Mucosa of rectum (tissue), 2 donors: ENCODE data around the gene SMOC1.

ENCODE experiments used
- H3K27ac ChIP-seq, 2 donors: one replicate each; pipeline ENCODE4 v1.7.0; 2013; ENCODE audit warnings: inconsistent platforms in 2 of 2, low read depth in 2 of 2, low read length in 2 of 2
- H3K27me3 ChIP-seq, 2 donors: one replicate each; pipeline ENCODE4 v1.7.0; 2013; ENCODE audit warnings: low read length in 2 of 2; ENCODE audit not compliant: control insufficient read depth in 2 of 2, insufficient read depth in 2 of 2
- H3K36me3 ChIP-seq, 2 donors: one replicate each; pipeline ENCODE4 v1.7.0; 2013; ENCODE audit warnings: low read length in 2 of 2; ENCODE audit not compliant: control insufficient read depth in 2 of 2, insufficient read depth in 2 of 2
- H3K4me1 ChIP-seq, 2 donors: one replicate each; pipeline ENCODE4 v1.7.0; 2013; ENCODE audit warnings: low read length in 2 of 2, mild to moderate bottlenecking in 1 of 2; ENCODE audit not compliant: control insufficient read depth in 2 of 2, insufficient read depth in 2 of 2
- H3K4me3 ChIP-seq, 2 donors: one replicate each; pipeline ENCODE4 v1.7.0; 2013; ENCODE audit warnings: low read length in 2 of 2
- H3K9ac ChIP-seq, 2 donors: one replicate each; pipeline ENCODE4 v1.7.0; 2013; ENCODE audit warnings: low read length in 2 of 2, low read depth in 1 of 2, mild to moderate bottlenecking in 1 of 2
- H3K9me3 ChIP-seq, 2 donors: one replicate each; pipeline ENCODE4 v1.7.0; 2013; ENCODE audit warnings: low read length in 2 of 2; ENCODE audit not compliant: control insufficient read depth in 2 of 2
- donor health status: healthy.
- donor health status: Normal muscosa, but diverticular disease.

Gene SMOC1

GRCh38 chr14:70027785-70028428 is 148.7 kb downstream of the SMOC1 start:
- H3K9me3 ChIP-seq = no peaks in the 10 kb centered on the region
- H3K4me3 ChIP-seq = no peak overlapping the region
- H3K27ac ChIP-seq = no peak overlapping the region
- no peak overlapping the region for H3K9ac ChIP-seq
- no peaks in the 10 kb centered on the region for H3K36me3 ChIP-seq
- H3K4me1 ChIP-seq = no peaks in the 10 kb centered on the region
- H3K27me3 ChIP-seq = no peaks in the 10 kb centered on the region

GRCh38 chr14:70029296-70030132 is 150.3 kb downstream of the SMOC1 start:
- H3K9ac ChIP-seq = no peak overlapping the region
- H3K27ac ChIP-seq = no peak overlapping the region
- no peaks in the 10 kb centered on the region for H3K27me3 ChIP-seq
- H3K9me3 ChIP-seq = no peaks in the 10 kb centered on the region
- no peaks in the 10 kb centered on the region for H3K4me1 ChIP-seq
- H3K36me3 ChIP-seq = no peaks in the 10 kb centered on the region
- no peak overlapping the region for H3K4me3 ChIP-seq

- no peaks in the 10 kb centered on the region for H3K9me3 ChIP-seq
- no peak overlapping the region for H3K27ac ChIP-seq
- no peak overlapping the region for H3K9ac ChIP-seq
- no peaks in the 10 kb centered on the region for H3K4me1 ChIP-seq
- no peak overlapping the region for H3K4me3 ChIP-seq
- H3K36me3 ChIP-seq = no peaks in the 10 kb centered on the region
- no peaks in the 10 kb centered on the region for H3K27me3 ChIP-seq
These were observed 152.8 kb downstream of the SMOC1 start for GRCh38 chr14:70032016-70032415.

- no peaks in the 10 kb centered on the region for H3K9me3 ChIP-seq
- no peaks in the 10 kb centered on the region for H3K27me3 ChIP-seq
- no peak overlapping the region for H3K27ac ChIP-seq
- H3K4me1 ChIP-seq = no peaks in the 10 kb centered on the region
- no peak overlapping the region for H3K4me3 ChIP-seq
- H3K36me3 ChIP-seq = no peaks in the 10 kb centered on the region
- no peak overlapping the region for H3K9ac ChIP-seq
These were observed 153.2 kb downstream of the SMOC1 start for GRCh38 chr14:70032447-70032846.

GRCh38 chr14:70033116-70033515 is 153.9 kb downstream of the SMOC1 start:
- Histone ChIP-seq H3K27me3 (no peaks in the 10 kb centered on the region), H3K4me1 (no peaks in the 10 kb centered on the region), H3K9ac (no peak overlapping the region), H3K36me3 (no peaks in the 10 kb centered on the region), H3K9me3 (no peaks in the 10 kb centered on the region), H3K4me3 (no peak overlapping the region), H3K27ac (no peak overlapping the region)

- no peak overlapping the region for H3K9ac ChIP-seq
- H3K27ac ChIP-seq = no peak overlapping the region
- no peaks in the 10 kb centered on the region for H3K4me1 ChIP-seq
- H3K27me3 ChIP-seq = no peaks in the 10 kb centered on the region
- H3K4me3 ChIP-seq = no peak overlapping the region
- H3K9me3 ChIP-seq = no peaks in the 10 kb centered on the region
- H3K36me3 ChIP-seq = no peaks in the 10 kb centered on the region
These were observed 154.3 kb downstream of the SMOC1 start for GRCh38 chr14:70033561-70033960.

- H3K27me3 ChIP-seq = no peaks in the 10 kb centered on the region
- H3K4me3 ChIP-seq = no peak overlapping the region
- no peak overlapping the region for H3K9ac ChIP-seq
- no peaks in the 10 kb centered on the region for H3K36me3 ChIP-seq
- H3K9me3 ChIP-seq = no peaks in the 10 kb centered on the region
- H3K27ac ChIP-seq = no peak overlapping the region
- no peaks in the 10 kb centered on the region for H3K4me1 ChIP-seq
These were observed 155.0 kb downstream of the SMOC1 start for GRCh38 chr14:70034257-70034656.

- H3K4me1 ChIP-seq = no peaks in the 10 kb centered on the region
- H3K9ac ChIP-seq = no peak overlapping the region
- H3K36me3 ChIP-seq = no peaks in the 10 kb centered on the region
- H3K27me3 ChIP-seq = peaks cover 0 to 5% of the 10 kb centered on the region in 2 donors
- H3K9me3 ChIP-seq = no peaks in the 10 kb centered on the region
- no peak overlapping the region for H3K27ac ChIP-seq
- H3K4me3 ChIP-seq = no peak overlapping the region
These were observed 157.4 kb downstream of the SMOC1 start for GRCh38 chr14:70036665-70037064.

GRCh38 chr14:70043001-70043400 is 163.8 kb downstream of the SMOC1 start:
- Histone ChIP-seq H3K4me3 (no peak overlapping the region), H3K9ac (no peak overlapping the region), H3K36me3 (no peaks in the 10 kb centered on the region), H3K4me1 (no peaks in the 10 kb centered on the region), H3K9me3 (no peaks in the 10 kb centered on the region), H3K27ac (no peak overlapping the region), H3K27me3 (peaks cover 0 to 5% of the 10 kb centered on the region in 2 donors)

- no peaks in the 10 kb centered on the region for H3K9me3 ChIP-seq
- no peaks in the 10 kb centered on the region for H3K36me3 ChIP-seq
- H3K27ac ChIP-seq = no peak overlapping the region
- no peaks in the 10 kb centered on the region for H3K27me3 ChIP-seq
- no peak overlapping the region for H3K4me3 ChIP-seq
- H3K9ac ChIP-seq = no peak overlapping the region
- H3K4me1 ChIP-seq = peaks cover 0 to 4% of the 10 kb centered on the region in 2 donors
These were observed 166.1 kb downstream of the SMOC1 start for GRCh38 chr14:70045310-70045709.
